Neural cell (in vitro differentiated cells): ENCODE measurements around the gene ADAMTS19. TPM values are rescaled to one million over a fixed set of nuclear protein-coding genes. Genes with fewer than 3 reads are reported as not detected.

Experiments
- H2AFZ ChIP-seq: fragments of 200-600, 300-800 bp; sonication (generic), shearing (Covaris generic); 2 replicates; pipeline ENCODE4 v1.6.0; 2014; ENCODE audit warnings: low read depth, mild to moderate bottlenecking, antibody characterized with exemption, low read length, moderate library complexity
- H3F3A ChIP-seq: fragments of 200-600 bp; shearing (Covaris generic); 2 replicates; pipeline ENCODE4 v1.6.1; 2016; ENCODE audit warnings: mild to moderate bottlenecking, moderate library complexity, mixed read lengths, antibody characterized with exemption, low read length; ENCODE audit not compliant: insufficient read depth, poor library complexity, severe bottlenecking
- H3K27ac ChIP-seq: fragments of 200-600, 300-800 bp; sonication (generic), shearing (Covaris generic); 2 replicates; pipeline ENCODE4 v1.5.1; 2014; ENCODE audit warnings: mild to moderate bottlenecking, low read length, moderate library complexity
- H3K27me3 ChIP-seq: fragments of 300-800, 200-600 bp; sonication (generic), shearing (Covaris generic); 2 replicates; pipeline ENCODE4 v1.6.0; 2014; ENCODE audit warnings: mild to moderate bottlenecking, low read depth, low read length, moderate library complexity; ENCODE audit not compliant: insufficient read depth
- H3K36me3 ChIP-seq: fragments of 300-800, 200-600 bp; sonication (generic), shearing (Covaris generic); 2 replicates; pipeline ENCODE4 v1.5.1; 2014; ENCODE audit warnings: mild to moderate bottlenecking, antibody characterized with exemption, low read length, moderate library complexity; ENCODE audit not compliant: insufficient read depth
- H3K4me2 ChIP-seq: fragments of 300-800, 200-600 bp; sonication (generic), shearing (Covaris generic); 2 replicates; pipeline ENCODE4 v1.6.0; 2014; ENCODE audit warnings: mild to moderate bottlenecking, low read length
- H3K4me3 ChIP-seq: fragments of 300-800, 200-600 bp; sonication (generic), shearing (Covaris generic); 2 replicates; pipeline ENCODE4 v1.5.1; 2014; ENCODE audit warnings: mild to moderate bottlenecking, low read length, moderate library complexity
- H3K79me2 ChIP-seq: fragments of 200-600 bp; shearing (Covaris generic); replicated peaks from 2 replicates; pipeline ENCODE4 v1.6.0; 2014; ENCODE audit warnings: mild to moderate bottlenecking, low read length, moderate library complexity; ENCODE audit not compliant: insufficient read depth
- H3K9ac ChIP-seq: fragments of 300-800, 200-600 bp; sonication (generic), shearing (Covaris generic); 2 replicates; pipeline ENCODE4 v1.6.1; 2016; ENCODE audit warnings: mild to moderate bottlenecking, low read length, mixed read lengths
- H3K9me2 ChIP-seq: fragments of 200-600 bp; shearing (Covaris generic); 2 replicates; pipeline ENCODE4 v1.6.1; 2016; ENCODE audit warnings: mild to moderate bottlenecking, low read length, mixed read lengths; ENCODE audit not compliant: insufficient read depth
- H3K9me3 ChIP-seq: fragments of 200-600, 300-800 bp; sonication (generic), shearing (Covaris generic); 2 replicates; pipeline ENCODE4 v1.6.1; 2016; ENCODE audit warnings: mild to moderate bottlenecking, mixed run types, low read length, moderate library complexity, mixed read lengths
- H4K20me1 ChIP-seq: fragments of 200-600 bp; shearing (Covaris generic); 2 replicates; pipeline ENCODE4 v1.6.1; 2016; ENCODE audit warnings: mild to moderate bottlenecking, mixed run types; ENCODE audit not compliant: insufficient read depth
- CTCF ChIP-seq: fragments of 450-650 bp; IDR thresholded peaks from 2 replicates; pipeline ENCODE4 v1.5.1; 2014; ENCODE audit warnings: antibody characterized with exemption, mild to moderate bottlenecking, moderate library complexity; ENCODE audit not compliant: poor library complexity, severe bottlenecking
- EP300 ChIP-seq: fragments of 450-650 bp; conservative IDR thresholded peaks from 2 replicates; pipeline ENCODE4 v1.6.1; 2014; ENCODE audit warnings: antibody characterized with exemption, mild to moderate bottlenecking, moderate library complexity; ENCODE audit not compliant: poor library complexity, severe bottlenecking
- EZH2 ChIP-seq: fragments of 200-600, 300-800 bp; shearing (Covaris generic), sonication (generic); IDR thresholded peaks from 2 replicates; pipeline ENCODE4 v1.6.1; 2014; ENCODE audit warnings: antibody characterized with exemption, low read length, borderline replicate concordance, mild to moderate bottlenecking; ENCODE audit not compliant: insufficient read depth, poor library complexity, severe bottlenecking
- MXI1 ChIP-seq: fragments of 450-650 bp; conservative IDR thresholded peaks from 2 replicates; pipeline ENCODE4 v1.6.1; 2014; ENCODE audit warnings: antibody characterized with exemption, mild to moderate bottlenecking; ENCODE audit not compliant: poor library complexity, severe bottlenecking
- POLR2AphosphoS5 ChIP-seq: IDR thresholded peaks from 2 replicates; pipeline ENCODE4 v1.6.1; 2012
- RAD21 ChIP-seq: fragments of 450-650 bp; conservative IDR thresholded peaks from 2 replicates; pipeline ENCODE4 v1.6.1; 2014; ENCODE audit warnings: antibody characterized with exemption, mild to moderate bottlenecking, moderate library complexity
- REST ChIP-seq: IDR thresholded peaks from 2 replicates; pipeline ENCODE4 v1.6.1; 2012; ENCODE audit warnings: borderline replicate concordance
- SMC3 ChIP-seq: fragments of 450-650 bp; conservative IDR thresholded peaks from 2 replicates; pipeline ENCODE4 v1.6.1; 2014; ENCODE audit warnings: antibody characterized with exemption, mild to moderate bottlenecking, moderate library complexity; ENCODE audit not compliant: poor library complexity
- TAF1 ChIP-seq: IDR thresholded peaks from 2 replicates; pipeline ENCODE4 v1.6.1; 2012; ENCODE audit warnings: low read depth
- polyA plus RNA-seq: library from polyadenylated mRNA; depleted of rRNA; stranded (reverse); fragments of >200 nt; gene quantifications from 2 replicates; pipeline ENCODE4 v1.2.3, GENCODE V29; 2014

ADAMTS19 gene
- polyA plus RNA-seq, 1 donor from 2014 or later = 0.12 TPM

GRCh38 chr5:129419292-129419691, 40.8 kb upstream of the ADAMTS19 start:
- Histone ChIP-seq H3K27ac (no peak overlapping the region), H3K4me2 (no peak overlapping the region), H3K27me3 (no peaks in the 10 kb centered on the region), H4K20me1 (no peaks in the 10 kb centered on the region), H3F3A (no peaks in the 10 kb centered on the region), H3K36me3 (no peaks in the 10 kb centered on the region), H3K4me3 (no peak overlapping the region), H3K9ac (no peak overlapping the region), H3K9me2 (no peaks in the 10 kb centered on the region), H3K9me3 (no peaks in the 10 kb centered on the region), H2AFZ (no peak overlapping the region), H3K79me2 (no peaks in the 10 kb centered on the region)
- TF ChIP-seq POLR2AphosphoS5 (no peak), SMC3 (no peak), EP300 (no peak), TAF1 (no peak), CTCF (no peak), RAD21 (no peak), EZH2 (no peak), MXI1 (no peak), REST (no peak)

GRCh38 chr5:129425031-129425430, 35.1 kb upstream of the ADAMTS19 start:
- TF ChIP-seq EZH2 (no peak), EP300 (no peak), MXI1 (no peak)
- no peak overlapping the region for H3K4me3 ChIP-seq
- no peak overlapping the region for H2AFZ ChIP-seq
- no peak overlapping the region for H3K4me2 ChIP-seq
- H4K20me1 ChIP-seq = no peaks in the 10 kb centered on the region
- H3K27ac ChIP-seq = no peak overlapping the region
- H3F3A ChIP-seq = no peaks in the 10 kb centered on the region
- no peaks in the 10 kb centered on the region for H3K79me2 ChIP-seq
- no peaks in the 10 kb centered on the region for H3K9me2 ChIP-seq
- no peaks in the 10 kb centered on the region for H3K36me3 ChIP-seq
- no peaks in the 10 kb centered on the region for H3K27me3 ChIP-seq
- H3K9ac ChIP-seq = no peak overlapping the region
- H3K9me3 ChIP-seq = no peaks in the 10 kb centered on the region

- Histone ChIP-seq H3K4me2 (no peak overlapping the region), H3K4me3 (no peak overlapping the region), H3K27me3 (no peaks in the 10 kb centered on the region), H3K9me3 (no peaks in the 10 kb centered on the region), H2AFZ (no peak overlapping the region), H3K79me2 (no peaks in the 10 kb centered on the region), H3K9me2 (no peaks in the 10 kb centered on the region), H3K9ac (no peak overlapping the region), H4K20me1 (no peaks in the 10 kb centered on the region), H3F3A (no peaks in the 10 kb centered on the region), H3K27ac (no peak overlapping the region), H3K36me3 (no peaks in the 10 kb centered on the region)
- TF ChIP-seq TAF1 (no peak), REST (no peak), MXI1 (no peak), SMC3 (no peak), EZH2 (no peak), EP300 (no peak), RAD21 (no peak), CTCF (no peak), POLR2AphosphoS5 (no peak)
Measured at GRCh38 chr5:129426071-129426470, 34.0 kb upstream of the ADAMTS19 start.
